Activated CD4-positive, alpha-beta T cell treated with anti-CD3 and anti-CD28 coated beads, Interleukin-2, Interleukin-6, amounts not matched to agents 100 ng/mL and 50 ng/mL, durations not matched to agents 16 hours and 8 hours (primary cell): Measurements from ENCODE around the gene PRR33.
A peak's percentile ranks its signal among the peaks of the same experiment; 100 is the strongest.

ENCODE experiments used
- DNase-seq: peaks from one replicate; pipeline ENCODE4 v3.0.0-alpha.2; 2020

PRR33 gene

DNA sequence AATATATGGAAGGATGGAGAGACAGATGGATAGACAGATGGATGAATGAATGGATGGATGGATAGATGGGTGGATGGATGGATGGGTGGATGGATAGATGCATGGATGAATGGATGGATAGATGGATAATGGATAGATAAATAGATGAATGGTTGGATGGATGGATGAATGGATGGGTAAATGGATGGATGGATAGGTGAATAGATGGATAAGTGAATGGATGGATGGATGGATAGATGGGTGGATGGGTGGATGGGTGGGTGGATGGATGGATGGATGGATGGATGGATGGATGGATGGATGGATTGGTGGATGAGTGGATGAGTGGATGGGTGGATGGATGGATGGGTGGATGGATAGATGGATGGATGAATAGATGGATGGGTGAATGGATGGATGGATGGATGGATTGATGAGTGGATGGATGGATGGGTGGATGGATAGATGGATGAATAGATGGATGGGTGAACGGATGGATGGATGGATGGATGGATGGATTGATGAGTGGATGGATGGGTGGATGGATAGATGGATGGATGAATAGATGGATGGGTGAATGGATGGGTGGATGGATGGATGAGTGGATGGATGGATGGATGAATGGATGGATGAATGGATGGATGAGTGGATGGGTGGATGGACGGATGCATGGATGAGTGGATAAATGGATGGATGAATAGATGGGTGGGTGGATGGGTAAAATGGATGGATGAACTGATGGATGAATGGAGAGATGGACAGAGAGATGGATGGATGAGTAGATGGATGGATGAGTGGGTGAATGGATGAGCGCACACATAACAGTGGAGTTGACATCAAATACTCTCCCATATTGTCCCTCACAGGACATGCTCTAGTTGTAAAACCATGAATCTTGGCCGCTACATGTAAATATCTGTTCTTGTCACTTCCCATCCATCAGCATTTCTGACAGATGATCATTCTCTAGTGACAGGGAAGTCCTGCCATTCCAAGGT lies 30.0 kb downstream of the PRR33 start:
- no peak for DNase-seq

DNA sequence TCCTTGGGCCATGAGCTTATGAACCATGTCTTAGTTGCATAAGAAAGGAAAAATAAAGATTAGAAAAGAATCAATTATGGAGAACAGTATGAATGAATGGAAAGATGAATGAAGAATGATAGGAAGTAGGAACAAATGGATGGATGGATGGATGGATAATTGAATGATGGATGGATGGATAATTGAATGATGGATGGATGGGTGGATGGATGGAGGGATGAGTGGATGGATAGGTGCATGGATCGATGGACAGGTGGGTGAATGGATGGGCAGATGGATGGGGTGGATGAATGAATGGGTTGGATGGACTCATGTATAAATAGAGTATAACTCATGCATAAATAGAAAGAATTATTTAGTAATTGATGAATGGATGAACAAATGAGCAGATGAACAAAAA lies 31.6 kb downstream of the PRR33 start:
- no peak for DNase-seq

DNA sequence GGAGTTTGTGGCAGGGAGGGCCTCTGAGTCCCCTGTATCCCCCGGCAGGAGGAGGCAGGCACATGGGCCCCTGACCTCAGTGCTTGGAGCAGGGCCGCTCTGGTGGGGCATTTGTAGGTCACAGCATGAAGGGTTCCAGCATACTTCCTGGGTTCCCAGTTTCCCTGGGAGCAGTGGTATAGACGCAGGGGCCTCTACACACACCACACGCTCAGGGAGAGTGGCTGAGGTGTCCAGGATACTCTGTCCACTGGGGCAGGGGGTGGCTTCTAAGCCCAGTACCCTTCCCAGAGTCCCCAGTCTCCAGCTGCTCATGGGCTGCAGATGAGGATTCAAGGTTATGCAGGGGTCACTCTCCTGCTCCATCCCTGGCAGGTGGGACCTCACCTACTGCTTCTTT lies 32.7 kb downstream of the PRR33 start:
- no peak for DNase-seq

DNA sequence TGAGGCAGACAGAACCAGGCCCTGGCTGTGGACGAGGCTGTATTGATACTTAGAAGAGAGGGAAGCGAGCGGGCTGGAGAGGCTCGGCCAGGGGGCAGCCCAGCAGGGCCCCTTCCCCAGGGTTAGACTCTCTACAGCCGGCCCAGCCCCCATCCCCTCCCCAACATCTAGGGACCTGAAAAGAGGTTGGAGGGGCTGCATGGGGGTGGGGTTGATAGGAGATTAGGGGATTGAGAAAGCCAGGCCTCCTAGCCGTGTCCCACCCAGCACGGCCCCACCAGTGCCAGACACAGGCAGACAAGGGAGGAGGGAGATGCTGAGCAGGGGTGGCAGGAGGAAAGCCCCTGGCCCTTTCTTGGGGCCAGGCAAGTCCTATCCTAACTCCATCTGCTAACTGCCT lies 33.1 kb downstream of the PRR33 start:
- no peak for DNase-seq

DNA sequence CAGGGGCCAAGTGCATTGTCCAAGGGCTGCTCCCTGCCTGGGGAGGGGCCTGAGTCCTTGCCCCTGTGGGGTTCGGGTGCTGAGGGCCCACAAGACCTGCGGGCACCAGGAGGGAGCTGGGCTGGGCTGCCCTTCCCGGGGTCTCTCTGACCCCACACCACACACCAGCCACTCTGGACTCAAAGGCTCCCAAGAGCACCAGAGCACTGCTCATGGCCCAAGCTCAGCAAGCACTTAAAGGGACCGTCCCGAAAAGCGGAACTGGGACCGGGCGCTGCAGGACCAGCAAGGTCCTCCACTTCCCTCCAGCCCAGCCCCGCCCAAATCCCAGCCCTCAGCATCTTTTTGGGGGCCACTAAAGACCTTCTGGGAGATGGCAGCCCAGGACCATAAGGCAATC lies 33.5 kb downstream of the PRR33 start:
- no peak for DNase-seq

DNA sequence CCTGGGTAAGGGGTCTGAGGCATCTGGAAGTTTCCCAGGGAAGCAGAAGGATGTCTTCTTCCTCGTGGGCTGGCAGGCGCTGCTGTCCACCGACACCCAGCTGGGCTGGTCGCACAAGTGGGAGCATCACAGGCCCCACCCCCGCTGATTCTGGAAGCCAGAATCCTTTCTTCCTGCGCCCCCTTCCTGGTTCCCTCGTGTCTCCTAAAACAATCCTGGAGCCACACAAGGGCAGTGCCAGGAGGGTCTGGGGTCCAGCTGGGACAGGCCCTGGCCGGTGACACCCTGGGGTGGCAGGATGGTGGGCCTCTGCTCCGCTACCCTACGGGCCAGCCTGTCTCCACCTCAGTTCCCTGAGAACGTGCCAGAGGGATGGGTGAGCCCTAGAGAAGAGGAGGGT lies 34.6 kb downstream of the PRR33 start:
- DNase-seq: no peak

DNA sequence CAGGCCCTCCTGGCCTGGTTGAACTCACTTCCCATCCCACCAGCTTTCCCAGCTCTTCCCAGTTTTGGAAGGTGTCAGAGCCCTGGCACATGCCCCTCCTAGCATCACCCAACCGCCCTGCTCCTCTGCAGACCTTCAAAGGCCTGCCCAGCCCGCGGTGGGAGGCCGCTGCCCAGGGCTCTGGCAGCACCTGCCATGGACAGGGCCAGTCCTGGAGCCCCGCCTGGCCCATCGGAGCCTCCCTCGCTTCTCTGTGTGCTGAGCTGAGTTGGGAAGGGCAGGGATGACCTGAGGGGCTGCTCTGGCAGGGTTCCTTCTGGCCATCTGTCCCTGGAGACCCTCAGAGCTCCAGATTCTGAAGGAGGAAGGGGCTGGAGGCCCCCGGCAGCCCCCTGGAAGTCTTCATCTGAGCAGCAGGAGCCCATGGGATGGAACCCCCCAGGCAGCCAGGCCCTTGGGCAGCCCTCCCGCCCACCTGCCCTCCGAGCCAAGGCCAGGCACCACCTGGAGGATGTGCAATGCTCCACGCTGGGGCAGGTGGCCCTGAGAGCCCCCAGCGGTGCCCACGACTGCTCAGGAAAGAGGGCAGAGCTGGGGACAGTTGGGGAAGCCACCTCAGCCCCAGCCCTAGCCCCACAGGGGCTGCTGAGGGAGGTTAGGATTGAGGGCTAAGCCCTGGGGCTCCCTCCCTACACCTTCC lies 35.2 kb downstream of the PRR33 start:
- no peak for DNase-seq

DNA sequence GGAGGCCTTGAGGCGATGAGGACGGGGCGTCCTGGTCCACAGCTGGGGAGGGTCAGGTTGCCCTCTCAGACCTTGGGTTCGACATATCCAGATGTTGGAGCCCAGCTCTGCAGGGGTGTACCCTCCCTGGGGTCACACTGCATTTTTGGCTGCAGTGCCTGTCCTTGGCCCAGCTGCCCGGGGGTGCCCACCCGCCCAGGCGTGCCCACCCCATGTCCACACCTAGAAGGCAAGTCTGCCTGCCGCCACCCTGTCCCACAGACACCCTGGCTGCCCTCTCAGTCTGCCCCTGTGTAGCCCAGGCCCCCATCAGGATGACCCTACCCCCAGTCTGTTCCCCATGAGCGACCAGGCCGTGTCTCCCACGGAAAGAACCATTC lies 35.8 kb downstream of the PRR33 start:
- no peak for DNase-seq

DNA sequence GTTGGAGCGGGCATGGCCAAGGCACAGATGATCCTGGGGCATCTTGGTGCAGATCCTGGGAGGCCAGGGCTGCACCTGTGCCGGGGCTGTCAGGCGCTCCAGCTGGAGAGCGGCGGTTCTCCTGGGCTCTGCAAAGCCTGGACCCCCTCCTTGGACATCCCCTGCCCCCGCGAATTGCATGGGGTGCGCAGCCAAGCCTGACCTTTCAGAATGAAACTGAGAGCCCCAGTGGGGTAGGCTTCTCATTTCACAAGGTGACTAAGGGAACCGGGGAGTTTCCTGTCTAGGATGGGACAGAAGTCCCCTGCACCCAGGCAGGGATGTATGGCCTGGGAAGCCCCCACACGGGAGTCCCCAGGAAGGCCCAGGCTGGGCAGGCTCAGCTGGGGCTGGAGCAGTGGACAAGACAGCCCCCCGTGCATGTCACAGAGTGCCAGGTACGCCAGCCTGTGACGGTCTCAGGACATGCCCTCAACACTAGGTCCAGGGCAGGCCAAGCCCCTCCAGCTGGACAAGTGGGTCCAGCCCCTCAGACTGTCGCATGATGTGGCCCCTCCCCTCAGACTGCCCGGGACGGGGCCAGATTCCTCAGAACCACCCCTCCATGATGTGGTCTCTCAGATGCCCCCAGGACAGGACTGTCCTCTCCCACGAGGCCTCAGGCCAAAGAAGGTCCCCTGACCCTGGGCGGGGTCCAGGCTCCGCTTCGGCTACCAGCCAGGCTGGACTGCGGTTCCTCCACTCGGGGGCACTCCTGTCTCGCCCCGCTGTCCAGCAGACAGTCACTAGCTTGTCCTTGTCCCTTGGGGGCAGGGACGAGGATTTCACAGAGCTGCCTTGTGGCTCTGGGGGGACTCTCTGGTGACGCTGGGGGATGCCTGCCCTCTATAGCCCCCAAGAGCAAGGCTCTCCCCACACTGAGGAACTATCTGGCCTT lies 36.5 kb downstream of the PRR33 start:
- DNase-seq: peak; percentile 78

DNA sequence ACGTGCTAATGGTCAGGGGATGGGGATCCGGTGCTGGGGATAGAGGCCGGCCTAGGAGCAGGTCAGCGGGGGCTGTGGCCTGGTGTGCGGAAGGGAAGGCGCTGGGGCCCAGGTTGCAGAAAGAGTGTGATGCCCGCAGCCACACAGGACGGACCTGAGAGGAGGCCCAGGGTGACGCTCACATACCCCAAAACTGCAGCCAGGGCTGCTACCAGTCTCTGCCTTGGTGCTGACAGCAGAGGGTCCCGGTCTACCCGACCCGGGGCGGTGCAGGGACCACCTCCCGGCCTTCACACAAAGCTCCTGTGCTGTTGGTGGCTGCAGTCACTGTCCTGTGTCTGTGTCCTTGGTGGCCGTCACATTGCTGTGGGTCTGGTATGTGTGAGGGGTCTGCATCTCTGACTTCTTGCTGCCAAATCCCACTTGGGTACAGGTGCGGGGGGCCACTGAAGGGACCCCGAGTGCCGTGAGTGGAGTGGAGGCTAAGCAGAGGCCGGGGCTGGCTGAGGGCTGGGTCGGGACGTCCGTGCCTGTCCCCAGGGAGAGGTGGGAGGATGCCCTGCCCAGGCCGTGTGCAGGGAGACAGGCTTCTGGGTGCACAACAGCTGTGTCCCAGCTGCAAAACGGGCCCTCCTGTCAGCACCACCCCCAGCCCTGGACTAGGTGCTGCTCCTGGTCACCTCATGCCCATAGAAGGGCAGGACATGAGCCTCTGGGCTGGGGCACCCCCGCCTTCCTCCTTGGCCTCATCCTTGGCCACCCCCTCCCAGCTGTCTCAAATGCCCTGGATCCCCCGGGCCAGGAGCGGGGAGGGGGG lies 37.4 kb downstream of the PRR33 start:
- DNase-seq: peak; percentile 40

DNA sequence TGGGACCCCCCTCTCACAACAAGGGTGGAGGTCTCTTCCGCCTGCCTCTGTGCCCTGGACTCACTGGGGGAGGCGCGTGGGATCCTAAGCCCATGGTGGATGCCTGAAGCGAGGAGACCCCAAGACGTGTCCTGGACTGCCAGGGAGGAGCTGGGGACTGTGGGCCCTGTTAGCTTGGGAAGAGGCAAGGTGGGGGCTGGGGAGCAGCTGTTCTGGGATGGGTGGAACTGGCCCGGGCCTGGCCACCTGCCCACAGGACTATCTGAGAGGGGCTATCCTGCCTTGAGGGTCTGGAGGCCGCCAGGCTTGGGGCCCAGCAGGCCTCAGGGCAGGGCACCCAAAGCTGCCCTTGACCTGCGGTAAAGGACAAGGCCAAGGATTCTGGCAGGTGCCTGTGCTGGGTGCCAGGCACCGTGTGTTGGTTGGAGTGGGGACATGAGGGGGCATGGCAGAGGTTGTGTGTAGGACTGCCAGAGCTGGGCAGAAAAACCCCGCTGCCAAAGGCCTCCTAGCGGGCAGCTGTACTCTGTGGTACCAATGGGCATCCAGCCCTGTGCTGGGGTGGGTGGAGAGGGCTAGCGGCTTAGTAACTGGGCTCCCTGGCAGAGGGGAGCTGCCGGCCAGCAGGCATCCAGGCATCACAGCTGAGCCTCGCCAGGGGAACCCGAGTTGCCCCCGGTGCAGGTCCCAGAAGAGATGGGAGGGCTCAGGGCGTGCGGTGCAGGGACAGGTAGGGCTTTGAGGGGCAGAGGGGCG lies 38.1 kb downstream of the PRR33 start:
- DNase-seq: peak; percentile 30

DNA sequence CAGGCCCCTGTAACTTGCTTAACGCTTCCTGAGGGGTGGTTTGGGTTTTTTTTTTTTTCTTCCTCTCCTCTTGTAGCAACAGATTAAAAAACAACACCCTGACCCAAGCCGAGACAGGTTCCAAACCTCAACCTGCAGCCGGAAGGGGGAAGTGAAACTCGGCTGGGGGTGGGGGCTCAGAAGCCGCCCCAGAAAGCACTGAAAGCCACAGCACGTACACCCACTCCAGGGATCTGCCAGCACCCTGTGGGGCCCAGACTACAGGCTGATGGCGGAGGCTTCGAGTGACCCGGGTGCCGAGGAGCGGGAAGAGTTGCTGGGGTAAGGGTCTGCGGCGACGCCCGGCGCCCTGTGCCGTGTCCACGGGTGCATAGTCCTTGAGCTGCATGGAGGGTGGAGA lies 38.8 kb downstream of the PRR33 start, which contains the start of gene LSP1:
Gene LSP1 (plus strand): TSS at position 208 of the 400 bp plus-strand sequence. CDS start 61 bp downstream, at position 269.
- peak; percentile 94 for DNase-seq

DNA sequence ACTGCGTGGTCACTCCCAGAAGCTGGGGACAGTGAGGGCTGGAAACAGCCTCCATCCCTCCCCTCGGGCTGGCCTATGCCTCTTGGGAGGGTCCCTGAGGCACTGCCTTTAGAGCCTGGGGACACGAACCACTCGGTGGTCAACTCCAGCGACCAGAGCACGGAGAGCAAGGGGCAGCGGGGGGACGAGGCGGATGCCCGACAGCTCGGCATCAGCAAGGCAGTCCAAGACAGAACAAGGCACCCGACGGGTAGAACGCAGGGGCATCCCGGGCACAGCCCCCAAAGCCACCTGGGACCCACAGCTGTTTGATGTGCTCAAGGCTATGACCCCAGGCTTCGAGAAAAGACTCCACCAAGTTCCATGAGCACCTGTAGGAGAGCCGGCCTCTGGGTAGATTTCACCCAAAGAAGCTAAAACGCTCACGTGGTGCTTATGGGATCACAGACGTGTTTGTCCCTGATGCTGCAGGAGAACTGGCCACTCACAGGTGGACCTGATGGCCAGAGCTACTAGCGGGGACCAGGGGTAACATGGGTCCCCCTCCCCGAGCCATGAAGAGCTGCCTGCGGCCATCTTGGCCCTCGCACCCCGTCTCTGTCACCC lies 39.3 kb downstream of the PRR33 start:
- no peak for DNase-seq

DNA sequence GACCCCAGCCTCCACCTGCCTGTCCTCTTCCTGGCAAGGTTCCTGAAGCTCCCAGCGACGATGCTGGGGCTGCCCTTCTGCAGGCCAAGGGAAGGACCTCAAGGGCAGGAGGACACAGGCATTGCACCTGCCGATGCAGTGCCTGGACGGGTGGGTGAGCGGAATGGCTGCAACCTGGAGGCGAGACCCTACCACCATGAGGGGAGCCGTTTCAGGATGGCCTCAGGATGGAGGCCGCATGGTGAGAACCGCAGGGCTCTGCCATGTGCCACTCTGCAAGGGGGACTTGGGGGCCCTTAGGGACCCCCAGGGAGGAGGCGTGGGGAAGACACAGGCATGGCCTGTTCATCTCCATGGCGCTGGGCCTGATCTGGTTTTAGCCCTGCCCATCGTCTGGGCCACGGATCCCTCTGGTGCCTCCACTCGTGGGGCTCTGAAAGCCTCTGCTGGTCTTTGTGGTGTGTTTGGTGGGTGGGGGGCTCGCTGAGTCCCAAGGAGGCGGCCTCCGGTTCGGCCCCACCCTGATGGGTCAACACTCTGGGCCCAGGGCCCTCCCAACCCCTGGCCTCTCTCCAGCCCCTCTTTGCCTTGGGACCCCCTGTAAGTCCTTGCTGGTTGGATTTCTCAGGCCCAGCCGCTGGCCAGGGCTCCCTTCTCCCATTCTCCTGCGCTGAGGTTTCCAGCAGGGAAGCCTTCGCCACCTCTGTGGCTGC lies 40.1 kb downstream of the PRR33 start:
- no peak for DNase-seq

DNA sequence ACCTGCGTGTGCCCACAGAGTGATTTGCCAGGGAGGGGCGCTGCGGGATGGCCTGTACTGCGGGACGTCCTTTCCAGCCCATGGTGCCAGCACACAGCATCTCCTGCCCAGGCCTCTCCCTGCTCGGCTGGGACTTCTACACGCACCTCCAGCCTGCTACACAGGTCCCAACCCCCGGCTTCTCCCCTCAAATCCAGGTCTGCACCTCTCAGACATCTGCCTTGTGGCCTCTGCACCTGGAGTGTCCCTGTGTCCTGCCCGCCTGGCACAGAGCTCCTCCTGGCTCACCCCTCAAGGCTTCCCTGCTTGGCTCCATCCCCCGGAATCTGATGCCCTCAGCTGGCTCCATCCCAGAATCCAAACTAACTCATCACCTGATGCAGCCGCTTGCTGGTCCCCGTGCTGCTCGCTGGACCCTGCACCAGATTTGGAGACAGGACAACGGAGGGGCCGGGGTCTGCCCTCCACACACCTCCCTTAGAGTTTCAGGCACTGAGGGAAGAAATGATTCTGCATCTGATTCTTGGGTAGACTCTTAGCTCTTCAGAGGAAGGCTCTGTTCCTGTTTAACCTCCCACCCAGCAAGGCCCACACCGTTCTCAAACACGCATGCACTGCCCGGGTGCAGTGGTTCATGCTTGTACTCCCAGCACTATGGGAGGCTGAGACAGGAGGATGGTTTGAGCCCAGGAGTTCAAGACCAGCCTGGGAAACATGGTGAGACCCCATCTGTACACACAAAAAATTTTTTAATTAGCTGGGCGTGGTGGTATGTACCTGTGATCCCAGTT lies 42.9 kb downstream of the PRR33 start:
- no peak for DNase-seq

DNA sequence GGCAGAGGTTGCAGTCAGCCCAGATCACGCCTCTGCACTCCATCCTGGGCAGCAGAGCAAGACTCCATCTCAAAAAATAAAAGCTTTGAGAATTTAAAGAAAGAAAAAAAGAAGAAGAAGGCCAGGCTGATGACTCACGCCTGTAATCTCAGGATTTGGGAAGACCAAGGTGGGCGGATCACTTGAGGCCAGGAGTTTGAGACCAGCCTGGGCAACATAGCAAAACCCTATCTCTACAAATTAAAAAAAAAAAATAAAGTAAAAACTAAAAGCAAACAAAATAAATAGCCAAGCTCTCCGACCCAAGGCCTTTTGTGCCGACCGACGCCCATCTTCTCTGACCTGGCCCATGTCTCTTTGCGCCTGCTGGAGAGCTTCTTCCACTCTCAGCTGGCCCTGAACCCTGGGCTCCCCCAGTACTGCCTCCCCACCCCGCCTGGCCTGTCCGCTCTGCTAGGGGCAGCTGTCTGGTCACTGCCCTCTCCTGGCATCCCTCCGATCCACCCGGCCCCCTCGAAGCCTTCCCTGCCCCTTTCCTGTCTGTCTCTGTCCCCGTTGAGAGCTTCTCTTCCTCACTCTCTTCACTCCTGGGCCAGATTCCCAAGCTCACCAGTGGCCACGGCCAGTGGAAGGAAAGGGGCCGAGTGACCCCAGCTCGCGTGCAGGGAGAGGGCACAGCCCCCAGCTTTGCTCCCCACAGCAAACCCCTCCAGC lies 43.6 kb downstream of the PRR33 start:
- DNase-seq: no peak

DNA sequence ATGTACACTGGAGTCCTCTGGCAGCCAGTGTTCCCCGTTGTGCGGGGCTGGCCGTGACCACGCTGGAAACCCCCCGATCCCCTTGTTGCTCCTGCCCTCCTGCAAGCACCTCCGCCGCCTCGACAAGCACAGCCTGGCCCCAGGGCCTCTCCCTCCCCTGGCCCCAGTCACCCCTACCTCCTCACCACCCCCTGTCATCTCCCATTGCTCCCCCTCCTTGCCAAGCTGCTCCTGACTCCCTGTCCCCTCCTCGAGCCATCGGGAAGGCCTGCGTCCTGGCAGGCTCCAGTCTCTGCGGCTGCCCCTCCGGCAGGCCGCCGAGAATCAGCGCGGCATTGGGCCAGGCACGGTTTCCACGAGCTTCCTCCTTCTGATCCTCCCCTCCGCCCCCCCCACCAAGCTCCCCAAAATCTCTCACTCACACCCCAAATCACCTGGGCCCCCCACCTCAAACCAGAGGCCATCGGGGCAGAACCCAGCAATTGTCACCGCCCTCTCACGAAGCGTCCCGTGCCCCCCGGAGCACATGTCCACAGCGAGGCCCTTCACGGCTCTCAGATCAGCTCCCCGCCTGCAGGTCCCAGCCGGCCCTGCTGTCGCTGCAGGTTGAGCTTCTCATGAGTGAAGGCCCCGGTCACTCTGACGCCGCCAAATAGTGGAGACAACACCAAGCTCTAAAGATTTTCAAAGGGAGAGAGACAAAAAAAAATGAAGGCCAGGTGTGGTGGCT lies 44.5 kb downstream of the PRR33 start:
- no peak for DNase-seq

DNA sequence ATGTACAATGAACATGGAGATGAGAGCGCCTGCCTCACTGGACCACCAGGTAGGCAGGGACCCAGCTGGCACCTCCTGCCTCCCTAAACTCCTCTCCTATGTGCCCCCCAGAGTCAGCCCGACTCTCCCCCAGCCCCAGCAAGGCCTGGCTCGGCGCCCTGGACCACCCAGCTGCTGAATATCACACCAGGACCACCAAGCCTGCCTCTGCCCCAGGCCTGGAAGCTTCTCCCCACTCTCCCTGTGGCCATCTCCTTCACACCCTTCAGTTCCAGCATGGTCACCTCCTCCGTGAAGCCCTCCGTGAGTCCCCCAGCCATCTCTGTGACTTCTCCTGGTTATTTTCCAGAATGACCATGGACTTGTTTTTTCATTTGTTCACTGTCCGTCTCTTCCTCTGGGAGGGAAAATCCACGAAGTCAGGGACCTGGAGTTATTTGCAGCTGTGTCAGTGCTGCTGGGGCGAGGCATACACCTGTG lies 45.2 kb downstream of the PRR33 start:
- no peak for DNase-seq
